CD4-positive, alpha-beta T cell treated with Interleukin-6 for 4 hours (primary cell): ENCODE data around the gene SAMMSON.

Experiments
- DNase-seq: peaks from one replicate; pipeline ENCODE4 v3.0.0-alpha.2; 2020; ENCODE audit warnings: mixed read lengths

Gene SAMMSON

GRCh38 chr3:70020906-70021660 lies 21.6 kb downstream of the SAMMSON start:
- no peak for DNase-seq

GRCh38 chr3:70028361-70028760 lies 28.8 kb downstream of the SAMMSON start:
- no peak for DNase-seq

GRCh38 chr3:70038693-70039092 lies 39.2 kb downstream of the SAMMSON start:
- DNase-seq, result no peak

GRCh38 chr3:70040386-70040785 lies 40.9 kb downstream of the SAMMSON start:
- DNase-seq, result no peak

GRCh38 chr3:70042641-70043040 lies 43.1 kb downstream of the SAMMSON start:
- DNase-seq, result no peak

GRCh38 chr3:70049761-70050160 lies 50.2 kb downstream of the SAMMSON start:
- DNase-seq, result no peak

- no peak for DNase-seq
Observed at GRCh38 chr3:70053293-70053692, 53.8 kb downstream of the SAMMSON start.

GRCh38 chr3:70056081-70056480 lies 56.5 kb downstream of the SAMMSON start:
- DNase-seq, result no peak

- no peak for DNase-seq
Observed at GRCh38 chr3:70057426-70057825, 57.9 kb downstream of the SAMMSON start.

- no peak for DNase-seq
Observed at GRCh38 chr3:70061096-70061495, 61.6 kb downstream of the SAMMSON start.

GRCh38 chr3:70064194-70064779 lies 64.8 kb downstream of the SAMMSON start:
- DNase-seq, result no peak

- DNase-seq, result no peak
Observed at GRCh38 chr3:70065696-70066253, 66.2 kb downstream of the SAMMSON start.

- no peak for DNase-seq
Observed at GRCh38 chr3:70067860-70068521, 68.5 kb downstream of the SAMMSON start.

GRCh38 chr3:70069557-70069956 lies 70.0 kb downstream of the SAMMSON start:
- DNase-seq, result no peak

- DNase-seq, result no peak
Observed at GRCh38 chr3:70071138-70071537, 71.6 kb downstream of the SAMMSON start.

GRCh38 chr3:70072180-70072579 lies 72.6 kb downstream of the SAMMSON start:
- no peak for DNase-seq

- no peak for DNase-seq
Observed at GRCh38 chr3:70072754-70073153, 73.2 kb downstream of the SAMMSON start.

GRCh38 chr3:70075101-70075500 lies 75.6 kb downstream of the SAMMSON start:
- DNase-seq, result no peak

- no peak for DNase-seq
Observed at GRCh38 chr3:70076396-70076795, 76.9 kb downstream of the SAMMSON start.

- no peak for DNase-seq
Observed at GRCh38 chr3:70078778-70079177, 79.2 kb downstream of the SAMMSON start.

GRCh38 chr3:70085613-70086012 lies 86.1 kb downstream of the SAMMSON start:
- no peak for DNase-seq

- no peak for DNase-seq
Observed at GRCh38 chr3:70086336-70086735, 86.8 kb downstream of the SAMMSON start.

- no peak for DNase-seq
Observed at GRCh38 chr3:70090322-70090913, 90.9 kb downstream of the SAMMSON start.
